A673 (cell line): Measurements from ENCODE around the gene CDH23. TPM values are rescaled to one million over a fixed set of nuclear protein-coding genes. Genes with fewer than 3 reads are reported as not detected.

Experiments
- BruUV-seq: library from RNA; stranded (reverse); fragments of 400-500 nt; replicated peaks from 2 replicates; lab custom pipeline; 2021; lab: Mats Ljungman, UMichigan
- CTCF ChIA-PET: fragments of 300-600 bp; sonication (Branson Sonifier 250); formaldehyde crosslinking; loops from one replicate; lab custom pipeline; 2022; ENCODE audit warnings: antibody characterized with exemption; lab: Charles Lee
- POLR2A ChIA-PET: fragments of 300-600 bp; sonication (Branson Sonifier 250); formaldehyde crosslinking; loops from one replicate; lab custom pipeline; 2022; ENCODE audit warnings: antibody characterized with exemption; ENCODE audit not compliant: low non-redundant PET; lab: Charles Lee
- DNase-seq: peaks from one replicate; pipeline ENCODE4 v3.0.0-alpha.2; 2015; ENCODE audit warnings: low spot score
- H3K27ac ChIP-seq: fragments of 200-600 bp; sonication (generic); 2 replicates; pipeline ENCODE4 v1.5.1; 2016; ENCODE audit warnings: mixed run types, low read depth, mild to moderate bottlenecking, mixed read lengths, antibody characterized with exemption, low read length; ENCODE audit not compliant: poor library complexity, severe bottlenecking
- H3K27me3 ChIP-seq: fragments of 200-600 bp; sonication (generic); replicated peaks from 2 replicates; pipeline ENCODE4 v1.6.1; 2017; ENCODE audit warnings: mixed run types, low read depth, mild to moderate bottlenecking, mixed read lengths, antibody characterized with exemption, low read length; ENCODE audit not compliant: insufficient read depth, poor library complexity
- H3K36me3 ChIP-seq: fragments of 200-600 bp; sonication (generic); 2 replicates; pipeline ENCODE4 v1.6.1; 2016; ENCODE audit warnings: mixed run types, mild to moderate bottlenecking, mixed read lengths, antibody characterized with exemption, low read length; ENCODE audit not compliant: insufficient read depth, poor library complexity, severe bottlenecking
- H3K4me1 ChIP-seq: fragments of 200-600 bp; sonication (generic); 2 replicates; pipeline ENCODE4 v1.6.1; 2017; ENCODE audit warnings: mixed run types, mild to moderate bottlenecking, mixed read lengths, antibody characterized with exemption, low read length; ENCODE audit not compliant: insufficient read depth, poor library complexity, severe bottlenecking
- H3K4me3 ChIP-seq: fragments of 200-600 bp; sonication (generic); 2 replicates; pipeline ENCODE4 v1.5.1; 2016; ENCODE audit warnings: low read depth, mixed run types, mild to moderate bottlenecking, mixed read lengths, low read length; ENCODE audit not compliant: poor library complexity, severe bottlenecking
- H3K9me3 ChIP-seq: fragments of 200-600 bp; sonication (generic); 2 replicates; pipeline ENCODE4 v1.6.1; 2016; ENCODE audit warnings: mixed run types, low read depth, mild to moderate bottlenecking, mixed read lengths, antibody characterized with exemption, low read length; ENCODE audit not compliant: poor library complexity, severe bottlenecking
- CTCF ChIP-seq: fragments of 300-800, 200-600 bp; sonication (generic); conservative IDR thresholded peaks from 2 replicates; pipeline ENCODE4 v1.5.1; 2017; ENCODE audit warnings: low read depth, mild to moderate bottlenecking, antibody characterized with exemption, low read length, moderate library complexity, mixed read lengths
- EZH2 ChIP-seq: fragments of 200-600 bp; sonication (generic); IDR thresholded peaks from 2 replicates; pipeline ENCODE4 v1.6.1; 2017; ENCODE audit warnings: borderline replicate concordance, low read depth, mild to moderate bottlenecking, mixed read lengths, antibody characterized with exemption, low read length; ENCODE audit not compliant: poor library complexity, severe bottlenecking
- intact Hi-C: fragments of 100-400 bp; cut with micrococcal nuclease; formaldehyde crosslinking; loops from one replicate; pipeline ENCODE4 v1.10.0; 2022; ENCODE audit not compliant: unreplicated experiment
- total RNA-seq: library from RNA; stranded (reverse); gene quantifications from 2 replicates; pipeline ENCODE4 v1.2.3, GENCODE V29; 2021

Gene CDH23
- total RNA-seq, 1 experiment from 2014 or later, result 49.7 TPM

GRCh38 chr10:71409516-71410104 is 12.9 kb downstream of the CDH23 start:
- Histone ChIP-seq H3K27me3 (no peaks in the 10 kb centered on the region), H3K36me3 (peaks cover 5% of the 10 kb centered on the region), H3K4me1 (peaks cover 10% of the 10 kb centered on the region), H3K4me3 (no peak overlapping the region), H3K27ac (no peak overlapping the region), H3K9me3 (peaks cover 12% of the 10 kb centered on the region)
- ChIA-PET POLR2A (no interaction called here), CTCF (no interaction called here)
- DNase-seq, result no peak
- intact Hi-C loops, result no loop called here
- TF ChIP-seq EZH2, result no peak
- no peak for TF ChIP-seq CTCF
- BruUV-seq, result no TSS peak

- peaks cover 8% of the 10 kb centered on the region for H3K36me3 ChIP-seq
- POLR2A ChIA-PET, result no interaction called here
- CTCF ChIA-PET, result no interaction called here
- no peak for DNase-seq
- H3K27ac ChIP-seq, result no peak overlapping the region
- TF ChIP-seq EZH2, result no peak
- TF ChIP-seq CTCF, result no peak
- H3K27me3 ChIP-seq, result no peaks in the 10 kb centered on the region
- no peak overlapping the region for H3K4me3 ChIP-seq
- H3K4me1 ChIP-seq, result no peaks in the 10 kb centered on the region
- BruUV-seq, result no TSS peak
- H3K9me3 ChIP-seq, result peaks cover 22% of the 10 kb centered on the region
- intact Hi-C loops, result no loop called here
Measured at GRCh38 chr10:71413581-71413980, 16.9 kb downstream of the CDH23 start.

- no peaks in the 10 kb centered on the region for H3K27me3 ChIP-seq
- H3K27ac ChIP-seq, result no peak overlapping the region
- POLR2A ChIA-PET, result no interaction called here
- H3K4me3 ChIP-seq, result no peak overlapping the region
- intact Hi-C loops, result no loop called here
- BruUV-seq, result no TSS peak
- no peaks in the 10 kb centered on the region for H3K4me1 ChIP-seq
- CTCF ChIA-PET, result interaction anchor here (0.5 kb wide), 1 partner anchor 655 kb away, joined by 11 read pairs; no protein-coding TSS in a partner anchor
- DNase-seq, result no peak
- peaks cover 24% of the 10 kb centered on the region for H3K9me3 ChIP-seq
- peaks cover 10% of the 10 kb centered on the region for H3K36me3 ChIP-seq
- no peak for TF ChIP-seq EZH2
Measured at GRCh38 chr10:71414359-71414758, 17.6 kb downstream of the CDH23 start.
